GM18951 (cell line): Measurements from ENCODE around the gene APEH.
"Not testable (repeated sequence)": the region's sequence is repeated elsewhere in the genome, so short reads cannot be mapped to it uniquely, and the experiment has no call there.

Experiments used
- POLR2A ChIP-seq: IDR thresholded peaks from 4 replicates; pipeline ENCODE4 v1.6.1; 2011; ENCODE audit warnings: mild to moderate bottlenecking; ENCODE audit not compliant: insufficient read length, insufficient read depth; ENCODE audit errors: extremely low read depth
- in situ Hi-C: fragments of 300-500 bp; cut with MboI; formaldehyde crosslinking; loops from one replicate; pipeline ENCODE4 v1.12.0; 2022; ENCODE audit warnings: low sequenced_read_pairs, mixed read lengths, inconsistent platforms; ENCODE audit not compliant: unreplicated experiment

Gene APEH

GRCh38 chr3:49668414-49668797 lies 5.7 kb upstream of the APEH start:
- no peak for TF ChIP-seq POLR2A
- in situ Hi-C loops, result no loop called here

- in situ Hi-C loops, result no loop called here
- TF ChIP-seq POLR2A, result no peak
Measured at GRCh38 chr3:49668861-49669260, 5.3 kb upstream of the APEH start.

- no peak for TF ChIP-seq POLR2A
- in situ Hi-C loops, result no loop called here
Measured at GRCh38 chr3:49669352-49669751, 4.8 kb upstream of the APEH start.

- in situ Hi-C loops, result no loop called here
- TF ChIP-seq POLR2A, result no peak
Measured at GRCh38 chr3:49670940-49671290, 3.2 kb upstream of the APEH start.

- in situ Hi-C loops, result no loop called here
- TF ChIP-seq POLR2A, result no peak
Measured at GRCh38 chr3:49671291-49672288, 2.6 kb upstream of the APEH start.

- in situ Hi-C loops, result no loop called here
- TF ChIP-seq POLR2A, result no peak
Measured at GRCh38 chr3:49673121-49673714, 933 bp upstream of the APEH start.

- TF ChIP-seq POLR2A, result no peak
- in situ Hi-C loops, result no loop called here
Measured at GRCh38 chr3:49674497-49674983, 389 bp downstream of the APEH start.

GRCh38 chr3:49675912-49676311 lies 1.8 kb downstream of the APEH start:
- in situ Hi-C loops, result no loop called here
- TF ChIP-seq POLR2A, result no peak

GRCh38 chr3:49680493-49681231 lies 6.5 kb downstream of the APEH start:
- in situ Hi-C loops, result no loop called here
- TF ChIP-seq POLR2A, result no peak

GRCh38 chr3:49681232-49681522 lies 7.0 kb downstream of the APEH start:
- in situ Hi-C loops, result no loop called here
- no peak for TF ChIP-seq POLR2A

GRCh38 chr3:49681543-49681942 lies 7.4 kb downstream of the APEH start:
- in situ Hi-C loops, result no loop called here
- no peak for TF ChIP-seq POLR2A

- in situ Hi-C loops, result no loop called here
- TF ChIP-seq POLR2A, result no peak
Measured at GRCh38 chr3:49683162-49683561, 9.0 kb downstream of the APEH start.

GRCh38 chr3:49684453-49684852 lies 10.3 kb downstream of the APEH start:
- in situ Hi-C loops, result not testable (repeated sequence)

- in situ Hi-C loops, result not testable (repeated sequence)
Measured at GRCh38 chr3:49685103-49685502, 11.0 kb downstream of the APEH start.

- in situ Hi-C loops, result not testable (repeated sequence)
Measured at GRCh38 chr3:49685846-49686245, 11.7 kb downstream of the APEH start.

- in situ Hi-C loops, result not testable (repeated sequence)
Measured at GRCh38 chr3:49686346-49686745, 12.2 kb downstream of the APEH start.

- in situ Hi-C loops, result not testable (repeated sequence)
Measured at GRCh38 chr3:49686769-49687423, 12.7 kb downstream of the APEH start.

GRCh38 chr3:49687424-49687795 lies 13.3 kb downstream of the APEH start:
- in situ Hi-C loops, result not testable (repeated sequence)
